ENCODE results near the gene ITGA1. TPM values are rescaled to one million over a fixed set of nuclear protein-coding genes. Genes with fewer than 3 reads are reported as not detected.

The ITGA1 gene
- 43.3 and 51.6 TPM in 2 replicates for total RNA-seq

DNA sequence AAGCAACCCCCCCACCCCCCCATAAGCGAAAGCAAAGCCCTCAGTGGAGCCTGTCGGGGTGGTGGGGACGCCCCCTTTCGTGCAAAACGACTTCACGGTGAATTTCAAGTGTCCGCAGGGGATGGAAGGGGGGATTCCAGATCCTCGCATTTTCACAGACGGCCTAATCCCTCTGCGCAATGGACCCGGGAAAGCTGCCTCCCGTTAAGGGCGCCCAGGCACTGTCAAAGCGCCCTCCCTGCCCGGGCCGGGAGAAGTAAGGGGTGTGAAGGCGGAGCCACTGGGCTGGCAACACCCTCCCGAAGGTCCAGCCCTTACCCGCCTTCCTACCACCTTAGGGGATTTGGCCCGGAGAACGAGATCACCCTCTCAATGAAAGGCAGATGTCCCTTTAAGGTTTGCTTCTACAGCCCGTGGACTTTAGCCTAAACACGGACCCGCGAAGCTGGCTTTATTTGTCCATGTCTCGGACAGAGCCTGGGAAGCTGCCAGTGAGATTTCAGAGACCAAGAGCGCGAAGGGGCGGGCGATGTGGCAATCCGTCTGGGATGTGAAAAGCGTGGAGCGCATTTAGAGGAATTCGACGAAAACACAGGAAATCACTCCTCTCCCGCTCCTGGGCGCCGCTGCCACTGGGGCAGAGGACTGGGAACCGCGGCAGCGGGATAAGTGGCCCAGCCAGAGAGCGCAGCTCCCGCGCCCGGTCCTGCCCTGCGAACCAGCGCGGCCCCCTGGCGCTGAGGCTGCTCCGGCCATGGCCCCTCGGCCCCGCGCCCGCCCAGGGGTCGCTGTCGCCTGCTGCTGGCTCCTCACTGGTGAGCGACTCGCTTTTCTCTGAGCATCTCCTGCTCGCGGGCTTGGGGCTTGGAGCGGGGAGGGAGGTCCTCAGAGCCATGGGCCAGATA, at the start of gene ITGA1, which contains the start of gene PELO:
Gene ITGA1, plus strand, starts transcription at position 317 of the 905 bp plus-strand sequence. Its CDS starts 438 bp downstream, at position 755.
Gene PELO, plus strand, starts transcription at position 317 of the 905 bp plus-strand sequence. CDS start 12,479 bp downstream, outside the sequence.

DNA sequence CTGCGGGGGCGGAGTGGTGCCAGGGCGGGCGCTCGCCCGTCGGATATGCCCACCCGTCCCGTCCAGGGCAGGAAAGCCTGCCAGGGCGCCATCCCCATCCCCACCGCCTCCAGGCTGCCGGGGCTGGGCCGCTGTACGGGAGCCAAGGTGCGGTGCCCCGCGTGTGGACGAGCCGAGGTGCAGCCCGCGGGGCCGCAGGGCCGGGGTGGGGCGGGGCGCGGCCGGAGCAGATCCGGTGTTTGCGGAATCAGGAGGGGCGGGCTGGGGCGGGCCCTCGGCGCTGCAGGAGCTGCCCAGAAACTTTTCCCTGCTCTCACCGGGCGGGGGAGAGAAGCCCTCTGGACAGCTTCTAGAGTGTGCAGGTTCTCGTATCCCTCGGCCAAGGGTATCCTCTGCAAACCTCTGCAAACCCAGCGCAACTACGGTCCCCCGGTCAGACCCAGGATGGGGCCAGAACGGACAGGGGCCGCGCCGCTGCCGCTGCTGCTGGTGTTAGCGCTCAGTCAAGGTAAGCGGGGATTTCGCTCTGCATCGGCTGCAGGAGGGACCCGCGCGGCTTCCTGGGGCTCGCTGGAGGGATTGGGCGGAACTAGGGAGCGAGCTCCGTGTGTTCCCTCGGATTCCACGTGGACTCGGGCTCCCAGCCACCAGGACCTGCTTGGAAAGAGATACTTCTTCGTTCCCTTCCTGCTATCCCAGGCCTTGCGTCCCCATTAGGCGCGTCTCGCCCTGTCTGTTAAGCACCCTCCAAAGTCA, 201.5 kb downstream of the ITGA1 start, which contains the start of gene ITGA2:
Gene ITGA2, plus strand, starts transcription at position 328 of the 756 bp plus-strand sequence. Its CDS starts 117 bp downstream, at position 445.

Small RNAs within 50 kb of the gene (small RNA-seq; reads per million reads assigned to genes)
- not detected for gene B3GNTL1P1

Other genes starting within 250 kb of the ITGA1 start
- gene PELO, start within 50 bp of the ITGA1 start, total RNA-seq: 19.2 and 23.7 TPM in 2 replicates
- 1.4 and 4.4 TPM in 2 replicates for gene ITGA2, start 201.4 kb downstream of the ITGA1 start, total RNA-seq